Adrenal gland (tissue), 12 donors: Measurements from ENCODE around the gene AFAP1. TPM values are rescaled to one million over a fixed set of nuclear protein-coding genes. Genes with fewer than 3 reads are reported as not detected.

ENCODE experiments used
- DNase-seq, 7 donors: peaks; one replicate each; pipeline ENCODE4 v3.0.0-alpha.2; 2019 to 2020
- H3K27ac ChIP-seq, 5 donors: fragments of 200-600 bp; sonication (generic) in 4 of 5; 1 replicate in 3 of 5; 2 replicates in 2 of 5; pipeline versions ENCODE4 v1.5.1 to v1.8.0; 2016 to 2020; ENCODE audit warnings: mild to moderate bottlenecking in 1 of 5
- H3K27me3 ChIP-seq: fragments of 200-600 bp; 2 replicates; pipeline ENCODE4 v1.8.0; 2021
- H3K36me3 ChIP-seq, 2 donors: fragments of 200-600 bp; replicated peaks in 1 of 2; 1 replicate in 1 of 2; 2 replicates in 1 of 2; pipeline versions ENCODE4 v1.5.1 to v1.8.0; 2018 to 2022
- H3K4me1 ChIP-seq, 2 donors: fragments of 200-600 bp; replicated peaks in 1 of 2; 1 replicate in 1 of 2; 2 replicates in 1 of 2; pipeline versions ENCODE4 v1.5.1 to v1.8.0; 2018 to 2021
- H3K4me3 ChIP-seq, 4 donors: fragments of 200-600 bp; sonication (generic) in 3 of 4; one replicate each; pipeline ENCODE4 v1.5.1; 2016 to 2018
- H3K9me3 ChIP-seq, 3 donors: fragments of 200-600 bp; sonication (generic) in 1 of 3; replicated peaks in 1 of 3; 1 replicate in 2 of 3; 2 replicates in 1 of 3; pipeline versions ENCODE4 v1.5.1 to v1.8.0; 2016 to 2021
- CTCF ChIP-seq, 6 experiments: fragments of 450-650 bp in 4 of 6; fragments of 200-600 bp in 2 of 6; sonication (generic) in 1 of 6; IDR thresholded peaks; 1 replicate in 5 of 6; 2 replicates in 1 of 6; pipeline versions ENCODE4 v1.5.1 to v1.8.0; 2016 to 2021; ENCODE audit warnings: antibody characterized with exemption in 6 of 6, mild to moderate bottlenecking in 2 of 6, moderate library complexity in 1 of 6
- POLR2A ChIP-seq, 2 donors: fragments of 450-650 bp; IDR thresholded peaks; one replicate each; pipeline ENCODE4 v1.6.1; 2017; ENCODE audit warnings: antibody characterized with exemption in 2 of 2, mild to moderate bottlenecking in 2 of 2, moderate library complexity in 1 of 2
- WGBS, 4 donors: extraction: QIAGEN DNeasy Blood & Tissue Kit in 2 of 4; methylation state at CpG; one replicate each; pipeline versions ENCODE4 v1.1.5 to v1.1.7; 2013 to 2017; 5-methylcytosine and 5-hydroxymethylcytosine counted together
- intact Hi-C, 2 donors: fragments of 100-400 bp; cut with DNase I; formaldehyde crosslinking; loops; one replicate each; pipeline versions ENCODE4 v1.14.1 to v1.15.0; 2022 to 2023
- polyA plus RNA-seq, 3 donors: library from polyadenylated mRNA; stranded (reverse); fragments of 200-250 nt in 2 of 3; fragments of 350-450 nt in 1 of 3; fragmentation: Illumina TruSeq in 1 of 3; extraction: RNeasy Lipid Tissue Mini Kit (QIAGEN cat#74804) in 1 of 3; gene quantifications; one replicate each; pipeline ENCODE4 v1.2.3, GENCODE V29; 2013 to 2014
- total RNA-seq, 9 donors: library from RNA; depleted of rRNA in 4 of 9; stranded (reverse); fragments of >200 nt in 4 of 9; fragments of 120-200 nt in 1 of 9; fragmentation: NEBNext Ultra II Directional in 1 of 9; extraction: Animal tissue kit (Norgen Biotek cat#: 25700) in 1 of 9; gene quantifications; one replicate each; pipeline versions ENCODE4 v1.1.0 to v1.2.4, GENCODE V29; 2013 to 2023
- donor health status: healthy with polysubstance abuse.
- donor health status: Bipolar disorder and iron deficiency.
- donor health status: DM: yes; HTN: yes; CAD: no.
- donor health status: DM: no; HTN: no; CAD: no.
- donor health status: DM: no; HTN: no; CAD: no.
- donor health status: DM: yes; HTN: yes; CAD: no.

The AFAP1 gene
- total and polyA plus RNA-seq, 12 donors, result 3.3 to 16.1 (median 9.8) TPM

- H3K27ac ChIP-seq, result peak overlapping the region in 3 of 5 donors; percentile 10 to 76 (median 43)
- WGBS, 4 donors, result 64 to 67% (median 65%) methylated on average over 5 of the region's 5 CpGs
- no peak for TF ChIP-seq CTCF (IDR thresholded peaks at IDR 0.05)
- TF ChIP-seq POLR2A (IDR thresholded peaks at IDR 0.05), result no peak
- peaks cover 0 to 14% of the 10 kb centered on the region in 2 donors for H3K4me1 ChIP-seq
- no peaks in the 10 kb centered on the region for H3K9me3 ChIP-seq
- H3K36me3 ChIP-seq, result peaks cover 0 to 19% of the 10 kb centered on the region in 2 donors
- intact Hi-C loops, result no loop called here
- peak in 1 of 7 donors; percentile 16 for DNase-seq
- no peaks in the 10 kb centered on the region for H3K27me3 ChIP-seq
- H3K4me3 ChIP-seq, result no peak overlapping the region
Observed at GRCh38 chr4:7779432-7779768, 160.3 kb downstream of the AFAP1 start.

- peak overlapping the region in 3 of 5 donors; percentile 10 to 76 (median 43) for H3K27ac ChIP-seq
- intact Hi-C loops, result no loop called here
- no peak for TF ChIP-seq POLR2A (IDR thresholded peaks at IDR 0.05)
- no peak for TF ChIP-seq CTCF (IDR thresholded peaks at IDR 0.05)
Observed at GRCh38 chr4:7778510-7779431, 160.9 kb downstream of the AFAP1 start.

GRCh38 chr4:7777871-7778509 is 161.7 kb downstream of the AFAP1 start:
- Histone ChIP-seq H3K9me3 (no peaks in the 10 kb centered on the region), H3K4me1 (peaks cover 0 to 14% of the 10 kb centered on the region in 2 donors), H3K36me3 (peaks cover 0 to 25% of the 10 kb centered on the region in 2 donors), H3K4me3 (no peak overlapping the region), H3K27me3 (no peaks in the 10 kb centered on the region), H3K27ac (peak overlapping the region in 1 of 5 donors; percentile 76)
- intact Hi-C loops, result no loop called here
- TF ChIP-seq CTCF (IDR thresholded peaks at IDR 0.05) (no peak), POLR2A (IDR thresholded peaks at IDR 0.05) (no peak)
- 91 to 93% (median 92%) methylated on average over 10 of the region's 10 CpGs for WGBS, 4 donors
- no peak for DNase-seq

More at GRCh38 chr4:7778510-7779431, 160.9 kb downstream of the AFAP1 start:
- Histone ChIP-seq H3K9me3 (no peaks in the 10 kb centered on the region), H3K4me3 (peak overlapping the region in 1 of 4 donors; percentile 21), H3K4me1 (peaks cover 0 to 14% of the 10 kb centered on the region in 2 donors), H3K27me3 (no peaks in the 10 kb centered on the region), H3K36me3 (peaks cover 0 to 25% of the 10 kb centered on the region in 2 donors)
- no peak for DNase-seq
- WGBS, 4 donors, result 73 to 80% (median 75%) methylated on average over 23 to 24 of the region's 24 CpGs

- H3K4me3 ChIP-seq, result no peak overlapping the region
- no peaks in the 10 kb centered on the region for H3K9me3 ChIP-seq
- intact Hi-C loops, result no loop called here
- peaks cover 0 to 11% of the 10 kb centered on the region in 2 donors for H3K4me1 ChIP-seq
- TF ChIP-seq CTCF (IDR thresholded peaks at IDR 0.05), result no peak
- no peak for TF ChIP-seq POLR2A (IDR thresholded peaks at IDR 0.05)
- no peak for DNase-seq
- H3K36me3 ChIP-seq, result peaks cover 0 to 25% of the 10 kb centered on the region in 2 donors
- H3K27ac ChIP-seq, result no peak overlapping the region
- 95 to 97% (median 96%) methylated on average over 14 to 17 of the region's 17 CpGs for WGBS, 4 donors
- H3K27me3 ChIP-seq, result no peaks in the 10 kb centered on the region
Observed at GRCh38 chr4:7777017-7777710, 162.5 kb downstream of the AFAP1 start.
